ENCODE data around the gene BLOC1S3. TPM values are rescaled to one million over a fixed set of nuclear protein-coding genes. Genes with fewer than 3 reads are reported as not detected.

BLOC1S3 gene
- polyA plus RNA-seq, 1 donor (not counting 4 experiments of a cell fraction or from before 2014, with no cell fraction given): 5.1 TPM

GRCh38 chr19:45216667-45217066, 38.1 kb downstream of the BLOC1S3 start:
- FAIRE-seq (no peak), DNase-seq (ENCODE audit: low read depth, low spot score) (no peak)
- Histone ChIP-seq H3K4me2 (ENCODE audit: control insufficient read depth, extremely low read depth, insufficient read depth, low read depth, low read length) (no peak overlapping the region), H3K27me3 (ENCODE audit: control insufficient read depth, extremely low read depth, insufficient read depth, low read length) (no peaks in the 10 kb centered on the region), H2AFZ (ENCODE audit: control insufficient read depth, low read length) (no peak overlapping the region), H3K9me3 (ENCODE audit: control insufficient read depth, low read depth, low read length) (no peaks in the 10 kb centered on the region), H4K20me1 (ENCODE audit: control insufficient read depth, extremely low read depth, insufficient read depth, low read length) (no peaks in the 10 kb centered on the region), H3K9me1 (ENCODE audit: control insufficient read depth, extremely low read depth, insufficient read depth, low read length) (no peaks in the 10 kb centered on the region), H3K4me3 (ENCODE audit: control insufficient read depth in 2 of 3, extremely low read depth in 1 of 3, insufficient read depth in 2 of 3, low read depth in 1 of 3, low read length in 3 of 3) (no peak overlapping the region), H3K79me2 (ENCODE audit: control insufficient read depth, insufficient read depth, low read length) (no peaks in the 10 kb centered on the region), H3K4me1 (ENCODE audit: control insufficient read depth, extremely low read depth, insufficient read depth, low read length) (peaks cover 16% of the 10 kb centered on the region), H3K27ac (ENCODE audit: control insufficient read depth, insufficient read depth, low read length) (no peak overlapping the region), H3K36me3 (ENCODE audit: control insufficient read depth in 2 of 2, extremely low read depth in 1 of 2, insufficient read depth in 2 of 2, low read length in 2 of 2) (no peaks in the 10 kb centered on the region), H3K9ac (ENCODE audit: control insufficient read depth, extremely low read depth, insufficient read depth, low read length) (no peak overlapping the region)
- TF ChIP-seq CTCF (optimal IDR thresholded peaks at IDR 0.05 in 1 of 3, IDR thresholded peaks at IDR 0.05 in 1 of 3, conservative IDR thresholded peaks at IDR 0.05 in 1 of 3; ENCODE audit: extremely low read depth in 1 of 3, insufficient read depth in 2 of 3, low read length in 3 of 3): no peak
- no peak for TF ChIP-seq EZH2 (IDR thresholded peaks at IDR 0.05; ENCODE audit: low read length)
- dilution Hi-C loops (cut with MboI; ENCODE audit: extremely low pct_ligation_motif_present, low sequenced_read_pairs): no loop called here

- H3K27ac ChIP-seq (ENCODE audit: control insufficient read depth, insufficient read depth, low read length): no peak overlapping the region
- no peak for DNase-seq (ENCODE audit: low read depth, low spot score)
- H3K9me1 ChIP-seq (ENCODE audit: control insufficient read depth, extremely low read depth, insufficient read depth, low read length): no peaks in the 10 kb centered on the region
- no peaks in the 10 kb centered on the region for H3K9me3 ChIP-seq (ENCODE audit: control insufficient read depth, low read depth, low read length)
- FAIRE-seq: no peak
- no peak overlapping the region for H2AFZ ChIP-seq (ENCODE audit: control insufficient read depth, low read length)
- H3K9ac ChIP-seq (ENCODE audit: control insufficient read depth, extremely low read depth, insufficient read depth, low read length): no peak overlapping the region
- TF ChIP-seq EZH2 (IDR thresholded peaks at IDR 0.05; ENCODE audit: low read length) (no peak), CTCF (optimal IDR thresholded peaks at IDR 0.05 in 1 of 3, IDR thresholded peaks at IDR 0.05 in 1 of 3, conservative IDR thresholded peaks at IDR 0.05 in 1 of 3; ENCODE audit: extremely low read depth in 1 of 3, insufficient read depth in 2 of 3, low read length in 3 of 3) (no peak)
- no peaks in the 10 kb centered on the region for H3K27me3 ChIP-seq (ENCODE audit: control insufficient read depth, extremely low read depth, insufficient read depth, low read length)
- H3K4me2 ChIP-seq (ENCODE audit: control insufficient read depth, extremely low read depth, insufficient read depth, low read depth, low read length): no peak overlapping the region
- H3K4me1 ChIP-seq (ENCODE audit: control insufficient read depth, extremely low read depth, insufficient read depth, low read length): peaks cover 9% of the 10 kb centered on the region
- H3K36me3 ChIP-seq (ENCODE audit: control insufficient read depth in 2 of 2, extremely low read depth in 1 of 2, insufficient read depth in 2 of 2, low read length in 2 of 2): no peaks in the 10 kb centered on the region
- dilution Hi-C loops (cut with MboI; ENCODE audit: extremely low pct_ligation_motif_present, low sequenced_read_pairs): no loop called here
- H3K4me3 ChIP-seq (ENCODE audit: control insufficient read depth in 2 of 3, extremely low read depth in 1 of 3, insufficient read depth in 2 of 3, low read depth in 1 of 3, low read length in 3 of 3): no peak overlapping the region
- H4K20me1 ChIP-seq (ENCODE audit: control insufficient read depth, extremely low read depth, insufficient read depth, low read length): no peaks in the 10 kb centered on the region
- H3K79me2 ChIP-seq (ENCODE audit: control insufficient read depth, insufficient read depth, low read length): no peaks in the 10 kb centered on the region
Observed at GRCh38 chr19:45217193-45217956, 38.8 kb downstream of the BLOC1S3 start.

All from keratinocyte (primary cell).